GM23338 (cell line): ENCODE measurements around the gene H2AZ1. TPM values are rescaled to one million over a fixed set of nuclear protein-coding genes. Genes with fewer than 3 reads are reported as not detected.

Experiments
- ATAC-seq: fragments of 200-7000 bp; cut with Tn5 transposase; 3 replicates; pipeline ENCODE4 v1.9.1; 2020
- DNase-seq: peaks from one replicate; pipeline ENCODE4 v3.0.0-alpha.2; 2015; ENCODE audit warnings: low spot score
- H2AFZ ChIP-seq: fragments of 200-600 bp; sonication (generic); 2 replicates; pipeline ENCODE4 v1.8.0; 2016; ENCODE audit warnings: antibody characterized with exemption, mild to moderate bottlenecking, moderate library complexity
- H3F3A ChIP-seq: fragments of 200-600 bp; sonication (generic); replicated peaks from 2 replicates; pipeline ENCODE4 v1.8.0; 2017; ENCODE audit warnings: antibody characterized with exemption, mixed run types, low read depth
- H3K27ac ChIP-seq: fragments of 200-600 bp; sonication (generic); 2 replicates; pipeline ENCODE4 v1.6.1; 2016; ENCODE audit warnings: low read depth
- H3K27me3 ChIP-seq: fragments of 200-600 bp; sonication (generic); 2 replicates; pipeline ENCODE4 v1.8.0; 2016; ENCODE audit warnings: mild to moderate bottlenecking, mixed run types, moderate library complexity; ENCODE audit not compliant: insufficient read depth
- H3K36me3 ChIP-seq: fragments of 200-600 bp; sonication (generic); 2 replicates; pipeline ENCODE4 v1.8.0; 2016; ENCODE audit warnings: mild to moderate bottlenecking; ENCODE audit not compliant: insufficient read depth
- H3K4me1 ChIP-seq: fragments of 200-600 bp; sonication (generic); 2 replicates; pipeline ENCODE4 v1.8.0; 2016; ENCODE audit warnings: mild to moderate bottlenecking, moderate library complexity; ENCODE audit not compliant: insufficient read depth
- H3K4me2 ChIP-seq: fragments of 200-600 bp; sonication (generic); 2 replicates; pipeline ENCODE4 v1.7.1; 2017; ENCODE audit warnings: mixed run types
- H3K4me3 ChIP-seq: fragments of 200-600 bp; sonication (generic); 2 replicates; pipeline ENCODE4 v1.6.1; 2016; ENCODE audit warnings: mixed run types
- H3K79me2 ChIP-seq: fragments of 200-600 bp; sonication (generic); replicated peaks from 2 replicates; pipeline ENCODE4 v1.8.0; 2017; ENCODE audit warnings: mild to moderate bottlenecking; ENCODE audit not compliant: insufficient read depth
- H3K9me2 ChIP-seq: fragments of 200-600 bp; sonication (generic); 2 replicates; pipeline ENCODE4 v1.8.0; 2017; ENCODE audit not compliant: insufficient read depth
- H4K20me1 ChIP-seq: fragments of 200-600 bp; sonication (generic); replicated peaks from 2 replicates; pipeline ENCODE4 v1.8.0; 2017; ENCODE audit warnings: mild to moderate bottlenecking; ENCODE audit not compliant: insufficient read depth
- H3K27ac Mint-ChIP-seq: 2 replicates; pipeline ENCODE4 v1.8.0; 2020; ENCODE audit warnings: inconsistent platforms, mild to moderate bottlenecking, moderate library complexity, mixed read lengths
- H3K27me3 Mint-ChIP-seq: 3 replicates; pipeline ENCODE4 v1.8.0; 2022; ENCODE audit warnings: low read depth, mild to moderate bottlenecking, moderate library complexity, mixed read lengths, inconsistent platforms; ENCODE audit not compliant: insufficient read depth, poor library complexity
- H3K36me3 Mint-ChIP-seq: 3 replicates; pipeline ENCODE4 v1.8.0; 2021; ENCODE audit warnings: low read depth, mild to moderate bottlenecking, inconsistent platforms, moderate library complexity, mixed read lengths
- H3K4me1 Mint-ChIP-seq: 3 replicates; pipeline ENCODE4 v1.8.0; 2020; ENCODE audit warnings: mild to moderate bottlenecking, inconsistent platforms, mixed read lengths
- H3K4me3 Mint-ChIP-seq: 3 replicates; pipeline ENCODE4 v1.8.0; 2021; ENCODE audit warnings: moderate library complexity, mild to moderate bottlenecking, inconsistent platforms, mixed read lengths
- H3K9me3 Mint-ChIP-seq: 3 replicates; pipeline ENCODE4 v1.8.0; 2020; ENCODE audit warnings: moderate library complexity, mild to moderate bottlenecking, inconsistent platforms, mixed read lengths
- polyA plus RNA-seq: library from polyadenylated mRNA; unstranded; fragments of >200 nt; fragmentation: Nextera tagmentation; extraction: Ambion mirVana; gene quantifications from 2 replicates; pipeline ENCODE4 v1.2.1, GENCODE V29; 2016
- total RNA-seq: library from RNA; depleted of rRNA; stranded (reverse); fragments of >200 nt; shearing (Covaris generic); gene quantifications from 2 replicates; pipeline ENCODE4 v1.2.3, GENCODE V29; 2014; rRNA removed
- TF ChIP-seq, protein P1 (sequence below): fragments of 250-450 bp; sonication (Bioruptor Pico); IDR thresholded peaks from 2 replicates; pipeline ENCODE4 v1.5.0; 2020; ENCODE audit warnings: mild to moderate bottlenecking, moderate library complexity

The H2AZ1 gene
- total and polyA plus RNA-seq, 2 experiments from 2014 or later = 585 to 1,933 TPM

- Mint-ChIP-seq H3K27ac (no peak overlapping the region), H3K9me3 (no peaks in the 10 kb centered on the region), H3K4me1 (no peaks in the 10 kb centered on the region), H3K4me3 (no peak overlapping the region), H3K36me3 (peaks cover 32% of the 10 kb centered on the region), H3K27me3 (no peaks in the 10 kb centered on the region)
- H3K27me3 ChIP-seq = no peaks in the 10 kb centered on the region
- no peaks in the 10 kb centered on the region for H3K79me2 ChIP-seq
- H3F3A ChIP-seq = no peaks in the 10 kb centered on the region
- no peak for DNase-seq
- H3K4me2 ChIP-seq = no peak overlapping the region
- H3K36me3 ChIP-seq = peaks cover 12% of the 10 kb centered on the region; the same call in 1 of the 2 replicates
- H3K27ac ChIP-seq = no peak overlapping the region
- H3K4me3 ChIP-seq = no peak overlapping the region
- no peaks in the 10 kb centered on the region for H3K9me2 ChIP-seq
- TF ChIP-seq, protein P1, sequence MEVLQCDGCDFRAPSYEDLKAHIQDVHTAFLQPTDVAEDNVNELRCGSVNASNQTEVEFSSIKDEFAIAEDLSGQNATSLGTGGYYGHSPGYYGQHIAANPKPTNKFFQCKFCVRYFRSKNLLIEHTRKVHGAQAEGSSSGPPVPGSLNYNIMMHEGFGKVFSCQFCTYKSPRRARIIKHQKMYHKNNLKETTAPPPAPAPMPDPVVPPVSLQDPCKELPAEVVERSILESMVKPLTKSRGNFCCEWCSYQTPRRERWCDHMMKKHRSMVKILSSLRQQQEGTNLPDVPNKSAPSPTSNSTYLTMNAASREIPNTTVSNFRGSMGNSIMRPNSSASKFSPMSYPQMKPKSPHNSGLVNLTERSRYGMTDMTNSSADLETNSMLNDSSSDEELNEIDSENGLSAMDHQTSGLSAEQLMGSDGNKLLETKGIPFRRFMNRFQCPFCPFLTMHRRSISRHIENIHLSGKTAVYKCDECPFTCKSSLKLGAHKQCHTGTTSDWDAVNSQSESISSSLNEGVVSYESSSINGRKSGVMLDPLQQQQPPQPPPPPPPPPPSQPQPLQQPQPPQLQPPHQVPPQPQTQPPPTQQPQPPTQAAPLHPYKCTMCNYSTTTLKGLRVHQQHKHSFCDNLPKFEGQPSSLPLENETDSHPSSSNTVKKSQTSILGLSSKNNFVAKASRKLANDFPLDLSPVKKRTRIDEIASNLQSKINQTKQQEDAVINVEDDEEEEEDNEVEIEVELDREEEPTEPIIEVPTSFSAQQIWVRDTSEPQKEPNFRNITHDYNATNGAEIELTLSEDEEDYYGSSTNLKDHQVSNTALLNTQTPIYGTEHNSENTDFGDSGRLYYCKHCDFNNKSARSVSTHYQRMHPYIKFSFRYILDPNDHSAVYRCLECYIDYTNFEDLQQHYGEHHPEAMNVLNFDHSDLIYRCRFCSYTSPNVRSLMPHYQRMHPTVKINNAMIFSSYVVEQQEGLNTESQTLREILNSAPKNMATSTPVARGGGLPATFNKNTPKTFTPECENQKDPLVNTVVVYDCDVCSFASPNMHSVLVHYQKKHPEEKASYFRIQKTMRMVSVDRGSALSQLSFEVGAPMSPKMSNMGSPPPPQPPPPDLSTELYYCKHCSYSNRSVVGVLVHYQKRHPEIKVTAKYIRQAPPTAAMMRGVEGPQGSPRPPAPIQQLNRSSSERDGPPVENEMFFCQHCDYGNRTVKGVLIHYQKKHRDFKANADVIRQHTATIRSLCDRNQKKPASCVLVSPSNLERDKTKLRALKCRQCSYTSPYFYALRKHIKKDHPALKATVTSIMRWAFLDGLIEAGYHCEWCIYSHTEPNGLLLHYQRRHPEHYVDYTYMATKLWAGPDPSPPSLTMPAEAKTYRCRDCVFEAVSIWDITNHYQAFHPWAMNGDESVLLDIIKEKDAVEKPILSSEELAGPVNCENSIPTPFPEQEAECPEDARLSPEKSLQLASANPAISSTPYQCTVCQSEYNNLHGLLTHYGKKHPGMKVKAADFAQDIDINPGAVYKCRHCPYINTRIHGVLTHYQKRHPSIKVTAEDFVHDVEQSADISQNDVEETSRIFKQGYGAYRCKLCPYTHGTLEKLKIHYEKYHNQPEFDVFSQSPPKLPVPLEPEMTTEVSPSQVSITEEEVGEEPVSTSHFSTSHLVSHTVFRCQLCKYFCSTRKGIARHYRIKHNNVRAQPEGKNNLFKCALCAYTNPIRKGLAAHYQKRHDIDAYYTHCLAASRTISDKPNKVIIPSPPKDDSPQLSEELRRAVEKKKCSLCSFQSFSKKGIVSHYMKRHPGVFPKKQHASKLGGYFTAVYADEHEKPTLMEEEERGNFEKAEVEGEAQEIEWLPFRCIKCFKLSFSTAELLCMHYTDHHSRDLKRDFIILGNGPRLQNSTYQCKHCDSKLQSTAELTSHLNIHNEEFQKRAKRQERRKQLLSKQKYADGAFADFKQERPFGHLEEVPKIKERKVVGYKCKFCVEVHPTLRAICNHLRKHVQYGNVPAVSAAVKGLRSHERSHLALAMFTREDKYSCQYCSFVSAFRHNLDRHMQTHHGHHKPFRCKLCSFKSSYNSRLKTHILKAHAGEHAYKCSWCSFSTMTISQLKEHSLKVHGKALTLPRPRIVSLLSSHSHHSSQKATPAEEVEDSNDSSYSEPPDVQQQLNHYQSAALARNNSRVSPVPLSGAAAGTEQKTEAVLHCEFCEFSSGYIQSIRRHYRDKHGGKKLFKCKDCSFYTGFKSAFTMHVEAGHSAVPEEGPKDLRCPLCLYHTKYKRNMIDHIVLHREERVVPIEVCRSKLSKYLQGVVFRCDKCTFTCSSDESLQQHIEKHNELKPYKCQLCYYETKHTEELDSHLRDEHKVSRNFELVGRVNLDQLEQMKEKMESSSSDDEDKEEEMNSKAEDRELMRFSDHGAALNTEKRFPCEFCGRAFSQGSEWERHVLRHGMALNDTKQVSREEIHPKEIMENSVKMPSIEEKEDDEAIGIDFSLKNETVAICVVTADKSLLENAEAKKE (CRISPR knock-in tag) = no peak
- H2AFZ ChIP-seq = no peak overlapping the region
- H3K4me1 ChIP-seq = no peaks in the 10 kb centered on the region
- ATAC-seq = no peak
- H4K20me1 ChIP-seq = no peaks in the 10 kb centered on the region; the same call in 1 of the 2 replicates
Observed at GRCh38 chr4:99915449-99915848, 34.6 kb downstream of the H2AZ1 start.

Other genes with a start within 250 kb of the H2AZ1 start
- gene DAPP1, start 133.4 kb downstream of the H2AZ1 start, total RNA-seq = not detected in 2 replicates
- not detected in 2 replicates for gene DAPP1, start 133.4 kb downstream of the H2AZ1 start, polyA plus RNA-seq
- 36.7 and 40.8 TPM in 2 replicates for gene LAMTOR3, start 55.8 kb downstream of the H2AZ1 start, total RNA-seq
- 60.7 and 64.5 TPM in 2 replicates for gene LAMTOR3, start 55.8 kb downstream of the H2AZ1 start, polyA plus RNA-seq
- gene DNAJB14, start 3.7 kb downstream of the H2AZ1 start, total RNA-seq = 24.9 and 26.7 TPM in 2 replicates
- gene DNAJB14, start 3.7 kb downstream of the H2AZ1 start, polyA plus RNA-seq = 27.3 and 29.3 TPM in 2 replicates
- gene DDIT4L, start 240.2 kb upstream of the H2AZ1 start, total RNA-seq = 7.0 and 11.5 TPM in 2 replicates
- gene DDIT4L, start 240.2 kb upstream of the H2AZ1 start, polyA plus RNA-seq = 3.2 and 3.4 TPM in 2 replicates